PC-9 (cell line): Measurements from ENCODE around the gene ACVR1.

ENCODE experiments used
- EZH2 ChIP-seq: fragments of 200-600 bp; sonication (generic); IDR thresholded peaks from 2 replicates; pipeline ENCODE4 v1.8.0; 2017; ENCODE audit warnings: antibody characterized with exemption, low read depth
- TF ChIP-seq, protein P1 (sequence below): fragments of 200-600 bp; sonication (generic); conservative IDR thresholded peaks from 2 replicates; pipeline ENCODE4 v1.6.1; 2017; ENCODE audit warnings: mixed run types, antibody characterized with exemption, mild to moderate bottlenecking, moderate library complexity

DNA sequence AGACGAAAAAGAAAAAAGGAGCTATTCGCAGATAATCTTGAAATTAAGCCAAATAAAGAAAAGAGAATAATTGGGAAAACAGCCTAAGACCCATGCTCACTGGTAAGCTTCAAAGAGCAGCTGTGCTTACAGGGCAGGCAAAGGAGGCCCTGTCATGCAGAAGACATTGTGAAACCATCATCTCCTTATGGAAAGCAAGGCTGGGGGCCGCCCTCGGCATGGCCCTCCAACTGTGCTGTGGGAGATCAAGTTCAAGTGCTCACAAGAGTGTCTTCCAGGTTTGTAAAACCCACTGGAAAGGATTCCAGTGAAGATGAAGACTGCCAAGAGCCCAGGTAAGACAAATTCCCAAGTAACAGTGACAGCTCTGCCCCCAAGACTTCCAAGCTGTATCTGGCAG lies 32.2 kb downstream of the ACVR1 start:
- TF ChIP-seq, protein P1, sequence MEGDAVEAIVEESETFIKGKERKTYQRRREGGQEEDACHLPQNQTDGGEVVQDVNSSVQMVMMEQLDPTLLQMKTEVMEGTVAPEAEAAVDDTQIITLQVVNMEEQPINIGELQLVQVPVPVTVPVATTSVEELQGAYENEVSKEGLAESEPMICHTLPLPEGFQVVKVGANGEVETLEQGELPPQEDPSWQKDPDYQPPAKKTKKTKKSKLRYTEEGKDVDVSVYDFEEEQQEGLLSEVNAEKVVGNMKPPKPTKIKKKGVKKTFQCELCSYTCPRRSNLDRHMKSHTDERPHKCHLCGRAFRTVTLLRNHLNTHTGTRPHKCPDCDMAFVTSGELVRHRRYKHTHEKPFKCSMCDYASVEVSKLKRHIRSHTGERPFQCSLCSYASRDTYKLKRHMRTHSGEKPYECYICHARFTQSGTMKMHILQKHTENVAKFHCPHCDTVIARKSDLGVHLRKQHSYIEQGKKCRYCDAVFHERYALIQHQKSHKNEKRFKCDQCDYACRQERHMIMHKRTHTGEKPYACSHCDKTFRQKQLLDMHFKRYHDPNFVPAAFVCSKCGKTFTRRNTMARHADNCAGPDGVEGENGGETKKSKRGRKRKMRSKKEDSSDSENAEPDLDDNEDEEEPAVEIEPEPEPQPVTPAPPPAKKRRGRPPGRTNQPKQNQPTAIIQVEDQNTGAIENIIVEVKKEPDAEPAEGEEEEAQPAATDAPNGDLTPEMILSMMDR = no peak
- no peak for TF ChIP-seq EZH2
